Skin of body (tissue), 2 donors: Measurements from ENCODE around the gene DRD2. TPM values are rescaled to one million over a fixed set of nuclear protein-coding genes. Genes with fewer than 3 reads are reported as not detected.
A peak's percentile ranks its signal among the peaks of the same experiment; 100 is the strongest.

ENCODE experiments used
- DNase-seq: peaks from one replicate; lab custom pipeline; 2025; lab: John Stamatoyannopoulos, UW
- total RNA-seq: library from RNA; depleted of rRNA; stranded (reverse); fragments of >200 nt; gene quantifications from one replicate; pipeline ENCODE4 v1.2.3, GENCODE V29; 2014

The DRD2 gene
- total RNA-seq, 1 donor from 2014 or later: 0.20 TPM

GRCh38 chr11:113401718-113402117 is 73.5 kb downstream of the DRD2 start:
- no peak for DNase-seq

- no peak for DNase-seq
Measured at GRCh38 chr11:113400631-113401230, 74.5 kb downstream of the DRD2 start.

GRCh38 chr11:113398669-113399430 is 76.3 kb downstream of the DRD2 start:
- no peak for DNase-seq

GRCh38 chr11:113397821-113398220 is 77.4 kb downstream of the DRD2 start:
- no peak for DNase-seq

- no peak for DNase-seq
Measured at GRCh38 chr11:113397212-113397611, 78.0 kb downstream of the DRD2 start.

GRCh38 chr11:113396690-113397089 is 78.5 kb downstream of the DRD2 start:
- no peak for DNase-seq

- no peak for DNase-seq
Measured at GRCh38 chr11:113395782-113396336, 79.3 kb downstream of the DRD2 start.

GRCh38 chr11:113394919-113395318 is 80.3 kb downstream of the DRD2 start:
- DNase-seq: no peak

- DNase-seq: no peak
Measured at GRCh38 chr11:113393501-113393985, 81.7 kb downstream of the DRD2 start.

- no peak for DNase-seq
Measured at GRCh38 chr11:113392236-113392921, 82.8 kb downstream of the DRD2 start.

GRCh38 chr11:113389272-113389671 is 85.9 kb downstream of the DRD2 start:
- DNase-seq: no peak

GRCh38 chr11:113387605-113388211 is 87.5 kb downstream of the DRD2 start, which contains the start of gene ANKK1:
TSS of gene ANKK1 (plus strand) at chr11:113387779. CDS start at chr11:113387885, 106 bp downstream.
- DNase-seq: no peak

- DNase-seq: no peak
Measured at GRCh38 chr11:113386866-113387265, 88.3 kb downstream of the DRD2 start.

- no peak for DNase-seq
Measured at GRCh38 chr11:113385749-113386148, 89.4 kb downstream of the DRD2 start.

GRCh38 chr11:113384551-113384950 is 90.6 kb downstream of the DRD2 start:
- DNase-seq: peak; percentile 37

- DNase-seq: no peak
Measured at GRCh38 chr11:113382121-113382520, 93.1 kb downstream of the DRD2 start.

GRCh38 chr11:113378692-113379091 is 96.5 kb downstream of the DRD2 start:
- no peak for DNase-seq

GRCh38 chr11:113377681-113378412 is 97.4 kb downstream of the DRD2 start:
- peak; percentile 60 for DNase-seq

GRCh38 chr11:113376156-113376555 is 99.0 kb downstream of the DRD2 start:
- DNase-seq: peak; percentile 29

- no peak for DNase-seq
Measured at GRCh38 chr11:113375402-113375801, 99.8 kb downstream of the DRD2 start.
